ENCODE results near the gene WDFY4.

DNA sequence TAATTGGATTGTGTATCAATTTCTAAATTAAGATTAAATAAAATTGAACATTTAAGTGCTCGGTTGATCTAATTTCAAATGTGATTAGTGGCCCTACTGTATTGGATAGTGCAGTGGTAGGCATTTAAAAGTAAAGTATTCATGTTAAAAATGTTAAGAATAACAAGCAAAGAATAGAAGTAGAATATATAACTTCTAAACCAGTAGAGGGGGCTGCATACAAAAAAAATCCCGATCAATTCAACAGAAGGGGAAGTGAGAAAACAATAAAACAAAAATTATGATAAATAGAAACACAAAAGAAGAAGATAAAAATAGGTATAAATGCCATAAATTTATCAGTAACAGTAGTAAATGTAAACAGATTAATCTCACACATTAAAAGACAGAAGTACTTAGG lies 24.9 kb upstream of the WDFY4 start:
- TF ChIP-seq, protein P1, sequence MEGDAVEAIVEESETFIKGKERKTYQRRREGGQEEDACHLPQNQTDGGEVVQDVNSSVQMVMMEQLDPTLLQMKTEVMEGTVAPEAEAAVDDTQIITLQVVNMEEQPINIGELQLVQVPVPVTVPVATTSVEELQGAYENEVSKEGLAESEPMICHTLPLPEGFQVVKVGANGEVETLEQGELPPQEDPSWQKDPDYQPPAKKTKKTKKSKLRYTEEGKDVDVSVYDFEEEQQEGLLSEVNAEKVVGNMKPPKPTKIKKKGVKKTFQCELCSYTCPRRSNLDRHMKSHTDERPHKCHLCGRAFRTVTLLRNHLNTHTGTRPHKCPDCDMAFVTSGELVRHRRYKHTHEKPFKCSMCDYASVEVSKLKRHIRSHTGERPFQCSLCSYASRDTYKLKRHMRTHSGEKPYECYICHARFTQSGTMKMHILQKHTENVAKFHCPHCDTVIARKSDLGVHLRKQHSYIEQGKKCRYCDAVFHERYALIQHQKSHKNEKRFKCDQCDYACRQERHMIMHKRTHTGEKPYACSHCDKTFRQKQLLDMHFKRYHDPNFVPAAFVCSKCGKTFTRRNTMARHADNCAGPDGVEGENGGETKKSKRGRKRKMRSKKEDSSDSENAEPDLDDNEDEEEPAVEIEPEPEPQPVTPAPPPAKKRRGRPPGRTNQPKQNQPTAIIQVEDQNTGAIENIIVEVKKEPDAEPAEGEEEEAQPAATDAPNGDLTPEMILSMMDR (IDR thresholded peaks at IDR 0.05): no peak
- no peak for TF ChIP-seq POLR2AphosphoS5 (IDR thresholded peaks at IDR 0.05)

Data from breast epithelium (tissue), 3 donors.